ENCODE measurements around the gene DAD1. TPM values are rescaled to one million over a fixed set of nuclear protein-coding genes. Genes with fewer than 3 reads are reported as not detected.

Gene DAD1
- total RNA-seq, 1 donor from 2014 or later = 223 TPM

DNA sequence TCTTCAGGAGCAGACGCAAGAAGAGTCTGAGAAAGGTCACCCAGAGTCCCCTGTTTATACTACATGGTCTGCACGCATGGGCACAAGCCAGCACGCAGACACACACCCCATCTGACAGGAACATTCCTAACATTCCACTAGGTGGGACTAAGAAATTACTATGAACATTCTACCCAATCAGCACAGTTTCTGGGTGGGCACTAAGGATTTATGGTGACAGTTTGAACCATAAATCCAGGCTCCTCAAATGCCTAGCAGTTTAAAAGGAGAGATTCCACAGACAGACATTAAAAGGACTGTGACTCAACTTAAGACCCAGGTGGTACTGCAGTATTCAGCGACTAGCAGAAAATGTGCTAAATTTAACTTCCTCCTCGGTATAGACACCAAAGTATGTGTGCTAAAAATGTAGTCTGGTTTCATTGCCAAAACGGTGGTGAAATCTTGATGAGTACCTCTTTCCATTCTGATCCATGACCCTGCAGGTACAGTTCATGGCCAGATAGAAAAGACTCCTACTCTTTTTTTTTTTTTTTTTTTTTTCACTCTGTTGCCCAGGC is 25.3 kb upstream of the DAD1 start:
- H3K36me3 Mint-ChIP-seq (ENCODE audit: unreplicated experiment) = peaks cover 29% of the 10 kb centered on the region
- no peak for TF ChIP-seq CTCF (IDR thresholded peaks at IDR 0.05)
- no peaks in the 10 kb centered on the region for H3K27me3 Mint-ChIP-seq (ENCODE audit: unreplicated experiment)
- H3K4me1 Mint-ChIP-seq (ENCODE audit: unreplicated experiment) = peaks cover 37% of the 10 kb centered on the region
- DNase-seq (ENCODE audit: extremely low spot score, unreplicated experiment) = peak; percentile 88
- no peaks in the 10 kb centered on the region for H3K9me3 Mint-ChIP-seq (ENCODE audit: unreplicated experiment)
- H3K4me3 Mint-ChIP-seq (ENCODE audit: unreplicated experiment) = no peak overlapping the region
- H3K27ac Mint-ChIP-seq (ENCODE audit: unreplicated experiment) = peak overlapping the region; percentile 96

DNA sequence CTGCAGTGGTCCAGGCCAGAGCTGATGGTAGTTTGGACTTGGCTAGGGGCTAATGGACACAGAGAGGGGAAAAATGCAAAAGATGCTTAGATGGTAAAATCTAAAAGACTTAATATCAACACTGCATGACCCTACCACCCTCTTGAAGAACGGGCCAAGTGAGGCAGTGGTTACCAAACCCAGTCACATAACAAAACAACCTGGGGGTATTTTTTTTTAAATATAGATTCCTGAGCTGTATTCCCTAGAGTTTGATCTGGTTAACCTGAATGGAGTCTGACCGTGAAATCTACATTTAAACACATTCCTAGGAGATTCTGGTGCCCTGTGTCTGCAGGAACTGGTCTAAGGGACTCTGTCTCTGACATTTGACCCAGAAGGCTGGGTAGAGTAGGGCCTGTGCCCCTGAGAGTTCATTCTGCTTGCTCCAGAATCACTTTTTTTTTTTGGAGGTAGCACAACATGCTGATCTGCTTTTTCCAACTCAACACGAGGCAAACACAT is 24.8 kb upstream of the DAD1 start:
- no peak for TF ChIP-seq CTCF (IDR thresholded peaks at IDR 0.05)
- H3K4me3 Mint-ChIP-seq (ENCODE audit: unreplicated experiment) = peak overlapping the region; percentile 31
- H3K36me3 Mint-ChIP-seq (ENCODE audit: unreplicated experiment) = peaks cover 31% of the 10 kb centered on the region
- H3K4me1 Mint-ChIP-seq (ENCODE audit: unreplicated experiment) = peaks cover 37% of the 10 kb centered on the region
- H3K27ac Mint-ChIP-seq (ENCODE audit: unreplicated experiment) = peak overlapping the region; percentile 96
- no peaks in the 10 kb centered on the region for H3K27me3 Mint-ChIP-seq (ENCODE audit: unreplicated experiment)
- DNase-seq (ENCODE audit: extremely low spot score, unreplicated experiment) = no peak
- H3K9me3 Mint-ChIP-seq (ENCODE audit: unreplicated experiment) = no peaks in the 10 kb centered on the region

DNA sequence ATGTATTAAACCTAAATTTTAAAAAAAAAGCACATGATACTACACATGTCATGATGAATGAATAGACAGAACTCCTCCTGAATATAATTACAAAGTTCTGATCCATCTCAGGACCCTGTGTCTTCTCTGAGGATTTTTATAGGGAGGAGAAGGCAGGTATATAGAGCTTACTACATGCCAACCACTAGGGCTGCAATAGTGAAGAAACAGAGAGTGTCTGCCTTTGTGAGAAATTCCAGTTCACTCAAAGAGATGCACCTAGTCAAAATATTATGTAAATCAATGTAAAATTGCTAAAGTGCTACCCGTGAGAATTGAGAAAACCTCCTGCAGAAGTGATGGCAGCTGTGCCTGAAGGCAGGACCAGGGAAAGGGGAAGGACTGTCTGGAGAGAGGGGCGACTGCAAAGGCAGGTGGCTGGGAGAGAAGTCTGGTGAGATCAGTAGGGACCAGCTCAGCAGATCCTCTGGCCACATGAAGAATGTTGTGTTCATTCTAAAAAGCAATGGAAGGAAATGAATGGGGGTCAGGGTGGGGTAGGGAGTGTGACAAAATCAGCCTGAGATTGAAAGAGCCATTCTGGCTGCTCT is 24.2 kb upstream of the DAD1 start:
- Mint-ChIP-seq H3K27me3 (ENCODE audit: unreplicated experiment) (no peaks in the 10 kb centered on the region), H3K4me3 (ENCODE audit: unreplicated experiment) (peak overlapping the region; percentile 31)

DNA sequence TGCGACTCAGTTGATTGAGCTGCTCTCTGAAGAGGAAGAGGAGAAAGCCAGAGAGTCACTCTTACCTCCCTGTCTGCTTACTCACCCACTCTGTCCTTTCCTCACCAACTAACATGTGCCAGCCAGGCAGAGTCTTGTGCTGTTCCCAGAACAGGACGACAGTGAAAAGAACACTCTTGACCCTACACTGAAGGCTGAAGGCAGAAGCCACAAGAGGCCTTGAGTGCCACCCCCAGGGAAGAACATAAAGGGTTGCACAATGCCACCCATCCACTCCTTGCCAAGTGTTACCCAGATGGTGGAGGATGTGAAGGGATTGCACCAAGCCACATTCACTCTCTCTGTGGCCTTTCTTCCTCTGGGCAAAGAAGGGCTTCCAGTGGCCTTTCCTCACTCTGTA is 21.9 kb upstream of the DAD1 start:
- no peaks in the 10 kb centered on the region for H3K27me3 Mint-ChIP-seq (ENCODE audit: unreplicated experiment)
- no peak for DNase-seq (ENCODE audit: extremely low spot score, unreplicated experiment)
- H3K4me1 Mint-ChIP-seq (ENCODE audit: unreplicated experiment) = peaks cover 37% of the 10 kb centered on the region
- no peaks in the 10 kb centered on the region for H3K9me3 Mint-ChIP-seq (ENCODE audit: unreplicated experiment)
- H3K27ac Mint-ChIP-seq (ENCODE audit: unreplicated experiment) = peak overlapping the region; percentile 96
- no peak for TF ChIP-seq CTCF (IDR thresholded peaks at IDR 0.05)
- H3K36me3 Mint-ChIP-seq (ENCODE audit: unreplicated experiment) = peaks cover 50% of the 10 kb centered on the region
- no peak overlapping the region for H3K4me3 Mint-ChIP-seq (ENCODE audit: unreplicated experiment)

More for the DNA sequence above, 24.2 kb upstream of the DAD1 start:
- peak; percentile 51 for TF ChIP-seq CTCF (IDR thresholded peaks at IDR 0.05)
- peaks cover 35% of the 10 kb centered on the region for H3K36me3 Mint-ChIP-seq (ENCODE audit: unreplicated experiment)
- H3K27ac Mint-ChIP-seq (ENCODE audit: unreplicated experiment) = peak overlapping the region; percentile 96
- H3K4me1 Mint-ChIP-seq (ENCODE audit: unreplicated experiment) = peaks cover 37% of the 10 kb centered on the region
- no peaks in the 10 kb centered on the region for H3K9me3 Mint-ChIP-seq (ENCODE audit: unreplicated experiment)
- no peak for DNase-seq (ENCODE audit: extremely low spot score, unreplicated experiment)

GRCh38 chr14:22607291-22607690 is 18.3 kb upstream of the DAD1 start:
- Mint-ChIP-seq H3K27me3 (ENCODE audit: unreplicated experiment) (no peaks in the 10 kb centered on the region), H3K36me3 (ENCODE audit: unreplicated experiment) (peaks cover 69% of the 10 kb centered on the region), H3K4me1 (ENCODE audit: unreplicated experiment) (peaks cover 8% of the 10 kb centered on the region), H3K4me3 (ENCODE audit: unreplicated experiment) (no peak overlapping the region), H3K9me3 (ENCODE audit: unreplicated experiment) (no peaks in the 10 kb centered on the region), H3K27ac (ENCODE audit: unreplicated experiment) (no peak overlapping the region)
- no peak for TF ChIP-seq CTCF (IDR thresholded peaks at IDR 0.05)
- DNase-seq (ENCODE audit: extremely low spot score, unreplicated experiment) = no peak
